HFF-Myc (cell line): ENCODE measurements around the gene ABCC3.

Experiments
- DNase-seq: peaks from one replicate; pipeline ENCODE4 v3.0.0-alpha.2; 2011; ENCODE audit warnings: low read depth; ENCODE audit errors: extremely low read depth
- H3K4me3 ChIP-seq: replicated peaks from 2 replicates; pipeline ENCODE4 v1.5.1; 2011; ENCODE audit warnings: low read depth, mild to moderate bottlenecking, control low read depth, low read length
- TF ChIP-seq, protein P1 (sequence below): IDR thresholded peaks from 2 replicates; pipeline ENCODE4 v1.5.1; 2012; ENCODE audit warnings: mild to moderate bottlenecking, low read depth, low read length, control low read depth; ENCODE audit errors: missing control alignments

Gene ABCC3

GRCh38 chr17:50638966-50639713 is 4.5 kb downstream of the ABCC3 start:
- TF ChIP-seq, protein P1, sequence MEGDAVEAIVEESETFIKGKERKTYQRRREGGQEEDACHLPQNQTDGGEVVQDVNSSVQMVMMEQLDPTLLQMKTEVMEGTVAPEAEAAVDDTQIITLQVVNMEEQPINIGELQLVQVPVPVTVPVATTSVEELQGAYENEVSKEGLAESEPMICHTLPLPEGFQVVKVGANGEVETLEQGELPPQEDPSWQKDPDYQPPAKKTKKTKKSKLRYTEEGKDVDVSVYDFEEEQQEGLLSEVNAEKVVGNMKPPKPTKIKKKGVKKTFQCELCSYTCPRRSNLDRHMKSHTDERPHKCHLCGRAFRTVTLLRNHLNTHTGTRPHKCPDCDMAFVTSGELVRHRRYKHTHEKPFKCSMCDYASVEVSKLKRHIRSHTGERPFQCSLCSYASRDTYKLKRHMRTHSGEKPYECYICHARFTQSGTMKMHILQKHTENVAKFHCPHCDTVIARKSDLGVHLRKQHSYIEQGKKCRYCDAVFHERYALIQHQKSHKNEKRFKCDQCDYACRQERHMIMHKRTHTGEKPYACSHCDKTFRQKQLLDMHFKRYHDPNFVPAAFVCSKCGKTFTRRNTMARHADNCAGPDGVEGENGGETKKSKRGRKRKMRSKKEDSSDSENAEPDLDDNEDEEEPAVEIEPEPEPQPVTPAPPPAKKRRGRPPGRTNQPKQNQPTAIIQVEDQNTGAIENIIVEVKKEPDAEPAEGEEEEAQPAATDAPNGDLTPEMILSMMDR: no peak
- no peak overlapping the region for H3K4me3 ChIP-seq
- DNase-seq: peak; percentile 91

DNA sequence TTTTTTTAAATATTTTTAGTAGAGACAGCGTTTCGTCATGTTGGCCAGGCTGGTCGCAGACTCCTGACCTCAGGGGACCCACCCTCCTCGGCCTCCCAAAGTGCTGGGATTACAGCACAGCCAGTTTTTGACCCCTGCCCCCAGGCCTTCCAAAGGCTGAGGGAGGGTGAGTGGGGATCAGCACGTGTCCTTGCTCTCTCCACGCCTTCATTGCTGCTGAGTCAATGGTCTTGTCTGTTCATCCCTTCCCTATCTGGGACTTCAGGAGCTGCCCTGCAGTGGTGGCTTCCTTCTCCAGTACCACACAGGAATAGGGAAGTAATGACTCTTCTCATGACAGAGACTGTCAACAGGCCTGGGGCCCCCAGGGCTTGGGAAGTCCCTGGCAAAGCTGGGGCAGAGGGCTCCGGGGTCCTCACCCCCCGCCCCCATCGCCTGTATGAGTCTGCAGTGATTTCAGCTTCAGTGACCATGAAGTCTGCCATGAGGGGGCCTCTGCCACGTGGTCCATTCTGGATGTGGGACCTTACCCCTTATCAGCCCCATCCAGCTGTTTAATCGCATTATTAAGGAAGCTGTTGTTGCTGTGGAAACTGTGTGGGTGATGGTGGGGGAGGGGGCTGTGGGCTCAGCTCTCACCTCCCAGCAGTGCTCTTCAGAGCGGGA is 6.1 kb downstream of the ABCC3 start:
- DNase-seq: no peak
- H3K4me3 ChIP-seq: no peak overlapping the region
- TF ChIP-seq, protein P1: no peak

DNA sequence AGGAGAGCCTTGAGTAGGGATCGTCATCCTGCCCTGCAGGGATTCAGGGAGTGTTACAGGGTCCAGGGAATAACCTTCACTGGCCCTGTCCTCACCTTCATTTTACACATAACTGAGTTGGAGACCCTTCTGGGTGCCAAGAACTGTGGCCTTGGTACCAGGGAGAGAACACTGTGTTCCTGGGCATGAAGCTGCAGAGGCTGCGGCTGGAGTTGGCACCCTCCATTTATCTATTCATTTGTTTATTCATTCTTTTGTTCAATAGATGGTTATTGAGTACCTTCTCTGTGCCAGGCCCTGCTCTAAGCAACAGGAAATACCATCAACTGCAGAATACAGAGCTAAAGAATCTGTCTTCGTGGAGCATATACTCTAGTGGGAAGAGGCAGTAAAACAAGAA is 6.7 kb downstream of the ABCC3 start:
- H3K4me3 ChIP-seq: no peak overlapping the region
- DNase-seq: no peak
- TF ChIP-seq, protein P1: no peak

- H3K4me3 ChIP-seq: no peak overlapping the region
- TF ChIP-seq, protein P1: no peak
- no peak for DNase-seq
Measured at GRCh38 chr17:50642071-50642721, 7.5 kb downstream of the ABCC3 start.

DNA sequence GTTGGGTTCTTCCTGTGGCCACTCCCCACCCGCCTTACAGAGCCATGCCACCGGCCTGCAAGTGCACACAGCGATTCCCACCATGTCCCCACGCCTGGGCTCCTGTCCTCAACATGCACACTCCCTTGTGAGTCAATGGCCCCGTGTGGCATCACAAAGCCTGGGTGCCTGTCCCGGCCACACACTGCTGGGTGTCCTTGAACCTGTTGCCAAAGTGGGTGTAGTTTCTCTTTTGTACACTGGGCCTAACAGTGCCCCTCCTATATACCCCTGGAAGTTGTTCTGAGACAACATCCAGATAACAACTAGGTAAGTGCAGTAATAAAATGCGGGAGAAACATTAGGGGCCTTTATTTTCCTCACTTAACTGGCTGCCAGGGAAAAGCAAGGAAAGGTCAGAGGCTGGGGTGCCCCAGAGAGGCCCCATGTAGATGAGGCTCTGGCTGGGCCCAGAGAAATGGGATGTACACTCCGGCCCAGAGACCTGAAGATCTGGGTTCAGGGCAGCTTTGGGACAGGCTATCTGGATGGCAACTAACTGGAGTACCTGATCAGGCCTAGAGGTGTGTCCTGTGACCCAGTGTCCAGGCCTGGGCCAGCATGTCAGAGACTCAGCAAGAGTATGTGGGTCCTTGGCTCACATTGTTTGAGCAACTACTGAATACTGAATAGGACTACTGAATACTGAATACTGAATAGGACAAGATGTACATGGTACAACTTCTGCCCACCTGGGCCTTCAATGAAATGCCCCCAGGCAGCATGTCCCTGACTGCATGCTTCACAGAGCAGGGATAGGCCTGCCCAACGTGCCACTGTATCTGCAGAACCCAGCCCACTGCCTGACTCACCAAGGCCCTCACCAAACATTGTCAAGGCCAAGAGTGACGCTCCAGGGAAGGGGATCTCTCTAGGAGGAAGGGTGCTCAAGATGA is 8.3 kb downstream of the ABCC3 start:
- H3K4me3 ChIP-seq: no peak overlapping the region
- no peak for DNase-seq
- TF ChIP-seq, protein P1: no peak

- TF ChIP-seq, protein P1: no peak
- H3K4me3 ChIP-seq: no peak overlapping the region
- DNase-seq: no peak
Measured at GRCh38 chr17:50645748-50646682, 11.3 kb downstream of the ABCC3 start.
